ENCODE data around the gene VAT1.

- TF ChIP-seq POLR2AphosphoS5 (IDR thresholded peaks at IDR 0.05; ENCODE audit: borderline replicate concordance, low read depth, low read length) (no peak), EZH2 (IDR thresholded peaks at IDR 0.05) (no peak)
Measured at GRCh38 chr17:43018932-43019331, 3.3 kb downstream of the VAT1 start.
